ENCODE results near the gene ABCG2. TPM values are rescaled to one million over a fixed set of nuclear protein-coding genes. Genes with fewer than 3 reads are reported as not detected.

ABCG2 gene
- total RNA-seq, 1 experiment from 2014 or later = 0.44 TPM

Other genes with a start within 250 kb of the ABCG2 start
- gene SPP1, start 182.9 kb downstream of the ABCG2 start, total RNA-seq (2021; ENCODE audit: unreplicated experiment) = 4.1 TPM
- gene PKD2, start 151.0 kb downstream of the ABCG2 start, total RNA-seq (2021; ENCODE audit: unreplicated experiment) = 10.1 TPM
- gene PPM1K, start 125.9 kb upstream of the ABCG2 start, total RNA-seq (2021; ENCODE audit: unreplicated experiment) = 4.2 TPM
- 4.9 TPM for gene HERC6, start 220.2 kb upstream of the ABCG2 start, total RNA-seq (2021; ENCODE audit: unreplicated experiment)